H1 (cell line): ENCODE results near the gene CST4. TPM values are rescaled to one million over a fixed set of nuclear protein-coding genes. Genes with fewer than 3 reads are reported as not detected.

Experiments
- CTCF ChIA-PET: fragments of 300-600 bp; sonication (Branson Sonifier 250); formaldehyde crosslinking; loops from one replicate; lab custom pipeline; 2021; ENCODE audit not compliant: partially characterized antibody; lab: Charles Lee
- POLR2A ChIA-PET: fragments of 300-600 bp; sonication (Branson Sonifier 250); formaldehyde crosslinking; loops from one replicate; lab custom pipeline; 2021; ENCODE audit warnings: inconsistent platforms; ENCODE audit not compliant: partially characterized antibody; lab: Charles Lee
- DNase-seq, 2 experiments: peaks; one replicate each; pipeline versions ENCODE4 v3.0.0 to v3.0.0-alpha.2; 2010 to 2022; ENCODE audit warnings: low spot score in 2 of 2, low read depth in 1 of 2, mixed read lengths in 1 of 2
- FAIRE-seq: peaks from 2 replicates; lab custom pipeline; 2011; peaks lifted over from hg19 to GRCh38; lab: Jason Lieb, UNC
- H2AFZ ChIP-seq: 2 replicates; pipeline ENCODE4 v1.8.1; 2012; ENCODE audit warnings: low read length, inconsistent platforms
- H2AK5ac ChIP-seq: 2 replicates; pipeline ENCODE4 v1.6.1; 2013; ENCODE audit warnings: low read depth, low read length
- H2BK120ac ChIP-seq: replicated peaks from 2 replicates; pipeline ENCODE3; 2013; ENCODE audit warnings: low read depth, low read length, inconsistent platforms
- H2BK12ac ChIP-seq: 2 replicates; pipeline ENCODE4 v1.6.1; 2013; ENCODE audit warnings: low read depth, low read length
- H2BK15ac ChIP-seq: 2 replicates; pipeline ENCODE4 v1.6.1; 2013; ENCODE audit warnings: low read length
- H2BK20ac ChIP-seq: 2 replicates; pipeline ENCODE4 v1.6.1; 2013; ENCODE audit warnings: low read length
- H2BK5ac ChIP-seq: 2 replicates; pipeline ENCODE4 v1.6.1; 2013; ENCODE audit warnings: low read depth, low read length
- H3K14ac ChIP-seq: 2 replicates; pipeline ENCODE4 v1.6.1; 2013; ENCODE audit warnings: inconsistent platforms; ENCODE audit not compliant: insufficient read length
- H3K18ac ChIP-seq: 2 replicates; pipeline ENCODE4 v1.6.1; 2013; ENCODE audit warnings: low read length; ENCODE audit errors: extremely low read depth
- H3K23ac ChIP-seq: 2 replicates; pipeline ENCODE4 v1.6.1; 2013; ENCODE audit warnings: inconsistent platforms; ENCODE audit not compliant: insufficient read length
- H3K23me2 ChIP-seq: 2 replicates; pipeline ENCODE4 v1.6.1; 2013; ENCODE audit warnings: low read depth, low read length
- H3K27ac ChIP-seq: 2 replicates; pipeline ENCODE4 v1.6.1; 2011; ENCODE audit warnings: low read depth, low read length, inconsistent platforms
- H3K27me3 ChIP-seq, 4 experiments: replicated peaks in 1 of 4; 1 replicate in 1 of 4; 2 replicates in 3 of 4; pipeline versions ENCODE4 v1.6.1 to v1.8.1; 2011 to 2013; ENCODE audit warnings: low read length in 3 of 4, mild to moderate bottlenecking in 3 of 4, inconsistent platforms in 2 of 4, mixed read lengths in 2 of 4, moderate library complexity in 1 of 4; ENCODE audit not compliant: control insufficient read depth in 3 of 4, insufficient read depth in 3 of 4; ENCODE audit errors: extremely low read depth in 1 of 4
- H3K36me3 ChIP-seq, 4 experiments: 2 replicates each; pipeline versions ENCODE4 v1.6.1 to v1.8.1; 2011 to 2013; ENCODE audit warnings: mild to moderate bottlenecking in 4 of 4, low read length in 3 of 4, moderate library complexity in 2 of 4, control low read depth in 1 of 4, inconsistent platforms in 1 of 4; ENCODE audit not compliant: insufficient read depth in 4 of 4, control insufficient read depth in 2 of 4
- H3K4ac ChIP-seq: replicated peaks from 2 replicates; pipeline ENCODE3; 2013; ENCODE audit warnings: low read length, low read depth, mixed read lengths, inconsistent platforms; ENCODE audit not compliant: insufficient read length
- H3K4me1 ChIP-seq, 4 experiments: replicated peaks in 1 of 4; 1 replicate in 1 of 4; 2 replicates in 3 of 4; pipeline versions ENCODE4 v1.6.1 to v1.8.1; 2011 to 2013; ENCODE audit warnings: low read length in 3 of 4, inconsistent platforms in 2 of 4, mixed read lengths in 1 of 4; ENCODE audit not compliant: insufficient read depth in 4 of 4, control insufficient read depth in 3 of 4
- H3K4me2 ChIP-seq, 2 experiments: 2 replicates each; pipeline versions ENCODE4 v1.6.1 to v1.8.1; 2011 to 2013; ENCODE audit warnings: low read depth in 2 of 2, low read length in 2 of 2, control low read depth in 1 of 2, inconsistent platforms in 1 of 2, mild to moderate bottlenecking in 1 of 2; ENCODE audit not compliant: insufficient read depth in 1 of 2
- H3K4me3 ChIP-seq, 4 experiments: fragments of 200-600, 300-600 bp in 1 of 4; sonication (generic), shearing (Covaris generic), sonication (Bioruptor Twin) in 1 of 4; 2 replicates each; pipeline versions ENCODE4 v1.5.1 to v1.8.1; 2011 to 2016; ENCODE audit warnings: low read length in 4 of 4, low read depth in 3 of 4, control low read depth in 2 of 4, inconsistent platforms in 2 of 4, mild to moderate bottlenecking in 2 of 4, mixed read lengths in 1 of 4, moderate library complexity in 1 of 4; ENCODE audit not compliant: insufficient read depth in 2 of 4; ENCODE audit errors: extremely low read depth in 1 of 4
- H3K56ac ChIP-seq: replicated peaks from 2 replicates; pipeline ENCODE3; 2013; ENCODE audit warnings: low read depth, mild to moderate bottlenecking, mixed read lengths, low read length, inconsistent platforms; ENCODE audit not compliant: insufficient read length
- H3K79me1 ChIP-seq: 2 replicates; pipeline ENCODE4 v1.6.1; 2013; ENCODE audit warnings: low read depth, low read length, control low read depth
- H3K79me2 ChIP-seq, 2 experiments: 2 replicates each; pipeline versions ENCODE4 v1.6.1 to v1.8.1; 2012 to 2013; ENCODE audit warnings: low read length in 2 of 2, mild to moderate bottlenecking in 2 of 2, inconsistent platforms in 1 of 2; ENCODE audit not compliant: insufficient read depth in 2 of 2, control insufficient read depth in 1 of 2
- H3K9ac ChIP-seq, 4 experiments: replicated peaks in 1 of 4; 1 replicate in 1 of 4; 2 replicates in 3 of 4; pipeline versions ENCODE4 v1.6.1 to v1.8.1; 2011 to 2013; ENCODE audit warnings: low read depth in 3 of 4, low read length in 3 of 4, control low read depth in 2 of 4, mild to moderate bottlenecking in 2 of 4, moderate library complexity in 2 of 4, inconsistent platforms in 1 of 4; ENCODE audit errors: extremely low read depth in 1 of 4
- H3K9me3 ChIP-seq, 2 experiments: 2 replicates each; pipeline versions ENCODE4 v1.6.1 to v1.8.1; 2012 to 2013; ENCODE audit warnings: mild to moderate bottlenecking in 2 of 2, moderate library complexity in 2 of 2, control low read depth in 1 of 2, inconsistent platforms in 1 of 2, low read depth in 1 of 2, low read length in 1 of 2, mixed read lengths in 1 of 2; ENCODE audit not compliant: insufficient read depth in 2 of 2
- H4K20me1 ChIP-seq, 2 experiments: replicated peaks in 1 of 2; 2 replicates each; pipeline versions ENCODE3 to v1.8.1; 2011 to 2013; ENCODE audit warnings: inconsistent platforms in 2 of 2, low read length in 2 of 2, mild to moderate bottlenecking in 1 of 2; ENCODE audit not compliant: insufficient read depth in 2 of 2, control insufficient read depth in 1 of 2
- H4K5ac ChIP-seq: 2 replicates; pipeline ENCODE4 v1.6.1; 2013; ENCODE audit warnings: low read length, low read depth, mixed read lengths, inconsistent platforms; ENCODE audit not compliant: insufficient read length
- H4K8ac ChIP-seq: 2 replicates; pipeline ENCODE4 v1.8.0; 2013; ENCODE audit warnings: mild to moderate bottlenecking, moderate library complexity, low read length, inconsistent platforms; ENCODE audit not compliant: insufficient read depth; ENCODE audit errors: extremely low read depth
- H4K91ac ChIP-seq: replicated peaks from 2 replicates; pipeline ENCODE3; 2013; ENCODE audit warnings: low read length, mixed read lengths, inconsistent platforms; ENCODE audit not compliant: insufficient read length
- WGBS, 2 experiments: shearing (Covaris generic) in 1 of 2; methylation state at CpG; one replicate each; pipeline versions ENCODE4 v1.1.6 to v1.1.7; 2013 to 2015; ENCODE audit warnings: low lambda C conversion rate in 2 of 2, mixed read lengths in 2 of 2, inconsistent platforms in 1 of 2, low coverage in 1 of 2, missing lambda C conversion rate in 1 of 2; ENCODE audit not compliant: insufficient replicate concordance in 2 of 2, insufficient coverage in 1 of 2, insufficient read length in 1 of 2; ENCODE audit errors: extremely low coverage in 1 of 2, missing lambda C conversion rate in 1 of 2; 5-methylcytosine and 5-hydroxymethylcytosine counted together
- polyA plus RNA-seq, 7 experiments: library from polyadenylated mRNA; depleted of rRNA in 3 of 7; stranded (reverse) in 5 of 7; unstranded in 2 of 7; fragments of >200 nt in 5 of 7; fragments of 200-250 nt in 2 of 7; gene quantifications; 1 replicate in 5 of 7; 2 replicates in 1 of 7; 4 replicates in 1 of 7; pipeline versions ENCODE4 v1.2.1 to v1.2.3, GENCODE V29; 2011 to 2013; ENCODE audit warnings: missing spikeins in 2 of 7, mixed read lengths in 2 of 7
- total RNA-seq: library from RNA; stranded (reverse); fragmentation: NEBNext Ultra II Directional; extraction: Animal tissue kit (Norgen Biotek cat#: 25700); gene quantifications from 2 replicates; pipeline ENCODE4 v1.2.1, GENCODE V29; 2021

CST4 gene
- total and polyA plus RNA-seq, 2 of the 8 experiments (the other 6 are each of a cell fraction or from before 2014, with no cell fraction given) = not detected

DNA sequence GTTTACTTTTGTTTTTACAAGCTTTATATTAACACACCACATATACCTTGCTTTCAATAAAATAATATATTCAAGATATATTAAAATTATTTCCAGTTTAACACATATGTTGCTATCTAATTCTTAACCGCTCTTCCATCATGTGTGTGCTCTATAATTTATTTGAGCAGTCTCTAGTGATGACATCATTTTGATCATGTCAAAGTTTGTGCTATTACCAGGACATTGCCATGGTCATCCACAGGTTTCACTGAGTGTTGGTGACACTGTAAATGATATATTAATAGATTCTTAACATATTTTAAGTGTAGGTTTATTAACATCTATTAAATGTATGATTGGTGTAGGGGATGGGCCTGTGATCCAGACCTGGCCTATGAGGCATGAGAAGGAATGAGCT lies 17.1 kb upstream of the CST4 start:
- no peak overlapping the region for H2BK120ac ChIP-seq
- H3K14ac ChIP-seq = no peak overlapping the region
- H2BK15ac ChIP-seq = no peak overlapping the region
- no peak for FAIRE-seq
- H3K4me3 ChIP-seq = no peak overlapping the region
- H3K79me1 ChIP-seq = no peaks in the 10 kb centered on the region
- no peaks in the 10 kb centered on the region; the same call in 1 of the 2 replicates for H3K23me2 ChIP-seq
- no peaks in the 10 kb centered on the region for H3K9me3 ChIP-seq
- no peak overlapping the region for H2BK20ac ChIP-seq
- no peak overlapping the region for H3K27ac ChIP-seq
- H3K23ac ChIP-seq = no peak overlapping the region
- H2BK5ac ChIP-seq = no peak overlapping the region
- H2AK5ac ChIP-seq = no peak overlapping the region
- no peak overlapping the region for H3K9ac ChIP-seq
- ChIA-PET CTCF (interaction anchor here (0.8 kb wide), 2 partner anchors 14 to 18 kb away, joined by 3 read pairs; no protein-coding TSS in a partner anchor), POLR2A (no interaction called here)
- H2BK12ac ChIP-seq = no peak overlapping the region
- no peaks in the 10 kb centered on the region for H3K36me3 ChIP-seq
- DNase-seq = no peak
- no peak overlapping the region for H3K56ac ChIP-seq
- no peak overlapping the region for H3K4me2 ChIP-seq
- no peaks in the 10 kb centered on the region for H3K4me1 ChIP-seq
- no peaks in the 10 kb centered on the region for H3K27me3 ChIP-seq
- no peak overlapping the region for H4K5ac ChIP-seq
- H4K91ac ChIP-seq = no peak overlapping the region
- no peaks in the 10 kb centered on the region for H4K20me1 ChIP-seq
- no peak overlapping the region for H2AFZ ChIP-seq
- H3K18ac ChIP-seq = no peak overlapping the region
- no peak overlapping the region for H3K4ac ChIP-seq
- H4K8ac ChIP-seq = no peak overlapping the region
- 96% methylated on average over 1 of the region's 1 CpG; no CpG with 5 or more reads in 1 of the 2 experiments for whole genome bisulfite sequencing, 2 experiments
- H3K79me2 ChIP-seq = no peaks in the 10 kb centered on the region
